ENCODE measurements around the gene PCDHAC1. TPM values are rescaled to one million over a fixed set of nuclear protein-coding genes. Genes with fewer than 3 reads are reported as not detected.
"Not testable (repeated sequence)": the region's sequence is repeated elsewhere in the genome, so short reads cannot be mapped to it uniquely, and the experiment has no call there.

Gene PCDHAC1
- total and polyA plus RNA-seq, 2 of the 4 experiments (the other 2 are of a cell fraction): under 0.01 TPM; not detected in 1

- H3K9ac ChIP-seq (ENCODE audit: low read depth, low read length); H2BK5ac ChIP-seq (ENCODE audit: low read depth, low read length, poor library complexity, severe bottlenecking); H3K4me3 ChIP-seq (ENCODE audit: insufficient read depth, low read depth, low read length); H2AK9ac ChIP-seq (replicated peaks; ENCODE audit: low read depth, low read length, poor library complexity); H4K8ac ChIP-seq (ENCODE audit: low read depth in 2 of 2, low read length in 2 of 2); intact Hi-C loops (cut with micrococcal nuclease); H2BK120ac ChIP-seq (ENCODE audit: low read depth, low read length); CTCF ChIA-PET; H3K18ac ChIP-seq (ENCODE audit: low read depth, low read length); POLR2A ChIA-PET (ENCODE audit: unreplicated experiment); H3K56ac ChIP-seq (ENCODE audit: extremely low read depth, insufficient read depth, low read length); H4K5ac ChIP-seq (ENCODE audit: low read depth, low read length); H3K23ac ChIP-seq (ENCODE audit: low read depth, low read length); H3K79me1 ChIP-seq (ENCODE audit: low read depth in 1 of 2, low read length in 2 of 2); BruUV-seq (replicated peaks); H3K14ac ChIP-seq (replicated peaks; ENCODE audit: low read depth, low read length); H3K27ac ChIP-seq (ENCODE audit: insufficient read depth, low read length); H3K36me3 ChIP-seq (ENCODE audit: control insufficient read depth, insufficient read depth, low read length); DNase-seq; H3K27me3 ChIP-seq (ENCODE audit: control insufficient read depth, insufficient read depth, low read length); H3K4ac ChIP-seq (ENCODE audit: low read depth, low read length); in situ Hi-C loops (cut with MboI; ENCODE audit: low sequenced_read_pairs); H2BK15ac ChIP-seq (ENCODE audit: low read depth, low read length); H2AFZ ChIP-seq (replicated peaks; ENCODE audit: low read length, poor library complexity); ATAC-seq (ENCODE audit: low read depth); H2AK5ac ChIP-seq (ENCODE audit: low read depth, low read length); H2BK20ac ChIP-seq (ENCODE audit: low read depth, low read length); H3K4me1 ChIP-seq (ENCODE audit: control insufficient read depth, insufficient read depth, low read length); dilution Hi-C loops (cut with HindIII; ENCODE audit: low sequenced_read_pairs, unreplicated experiment); H4K20me1 ChIP-seq (ENCODE audit: insufficient read depth, low read length); H3K4me2 ChIP-seq (ENCODE audit: low read depth, low read length); H3K9me1 ChIP-seq (ENCODE audit: insufficient read depth, low read length); H4K91ac ChIP-seq (ENCODE audit: insufficient read depth, low read depth, low read length): not testable (repeated sequence)
- WGBS, 2 experiments (ENCODE audit: extremely low coverage in 2 of 2, insufficient read length in 1 of 2): 39% methylated on average over 59 of the region's 80 CpGs; no CpG with 5 or more reads in 1 of the 2 experiments
- H3K9me3 ChIP-seq (ENCODE audit: control insufficient read depth, insufficient read depth, low read length): peaks cover 15% of the 10 kb centered on the region
Observed at GRCh38 chr5:140876541-140877261, 49.4 kb upstream of the PCDHAC1 start.

All from IMR-90 (cell line).